ENCODE data around the gene AGPS. TPM values are rescaled to one million over a fixed set of nuclear protein-coding genes. Genes with fewer than 3 reads are reported as not detected.
"Not testable (repeated sequence)": the region's sequence is repeated elsewhere in the genome, so short reads cannot be mapped to it uniquely, and the experiment has no call there.

AGPS gene
- total RNA-seq, 1 donor from 2014 or later: 43.9 TPM

- peaks cover 1% of the 10 kb centered on the region for H3K4me1 Mint-ChIP-seq
- peaks cover 74% of the 10 kb centered on the region for H3K36me3 Mint-ChIP-seq
- H3K27me3 Mint-ChIP-seq (ENCODE audit: low read depth): no peaks in the 10 kb centered on the region
- TF ChIP-seq CTCF (IDR thresholded peaks at IDR 0.05; ENCODE audit: unreplicated experiment): no peak
- no peak overlapping the region for H3K27ac Mint-ChIP-seq
- DNase-seq (ENCODE audit: low spot score in 2 of 2, unreplicated experiment in 2 of 2): no peak
- no peak overlapping the region for H3K4me3 Mint-ChIP-seq
- H3K9me3 Mint-ChIP-seq: peaks cover 69% of the 10 kb centered on the region
Measured at GRCh38 chr2:177427316-177427715, 34.7 kb downstream of the AGPS start.

- Mint-ChIP-seq H3K36me3 (peaks cover 80% of the 10 kb centered on the region), H3K9me3 (peaks cover 75% of the 10 kb centered on the region)
- DNase-seq (ENCODE audit: low spot score in 2 of 2, unreplicated experiment in 2 of 2); H3K27me3 Mint-ChIP-seq (ENCODE audit: low read depth); H3K4me1 Mint-ChIP-seq; H3K27ac Mint-ChIP-seq; H3K4me3 Mint-ChIP-seq: not testable (repeated sequence)
Measured at GRCh38 chr2:177427936-177428335, 35.4 kb downstream of the AGPS start.

DNA sequence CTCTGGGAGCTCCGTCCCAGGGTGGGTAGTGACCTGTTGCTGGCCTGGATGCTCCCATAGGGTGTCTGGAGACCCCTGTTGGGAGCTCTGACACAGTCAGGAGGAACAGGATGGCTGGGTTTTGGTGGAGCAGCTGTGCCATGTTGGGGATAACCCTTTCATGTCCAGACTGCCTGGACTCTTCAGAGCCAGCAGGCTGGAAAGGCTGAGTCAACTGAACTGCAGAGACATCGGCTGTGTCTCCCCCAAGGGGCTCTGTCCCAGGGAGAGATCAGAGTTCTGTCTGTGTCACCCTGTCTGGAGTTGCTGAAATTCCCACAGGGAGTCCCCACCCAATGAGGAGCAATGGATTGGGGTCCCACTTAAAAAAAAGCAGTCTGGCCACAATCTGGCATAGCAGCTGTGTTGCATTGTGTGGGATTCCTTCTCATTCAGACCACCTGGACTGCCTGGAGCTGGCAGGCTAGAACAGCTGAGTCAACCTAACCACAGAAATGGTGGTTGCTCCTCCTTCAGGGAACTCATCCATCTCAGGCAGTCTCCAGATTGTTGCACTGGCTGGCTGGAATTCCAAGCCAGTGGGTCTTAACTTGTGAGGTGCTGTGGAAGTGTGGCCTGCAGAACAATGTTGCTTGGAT, 37.2 kb downstream of the AGPS start:
- no peak for DNase-seq (ENCODE audit: low spot score in 2 of 2, unreplicated experiment in 2 of 2)
- Mint-ChIP-seq H3K4me1 (no peaks in the 10 kb centered on the region), H3K36me3 (peaks cover 81% of the 10 kb centered on the region), H3K4me3 (no peak overlapping the region), H3K9me3 (peaks cover 79% of the 10 kb centered on the region), H3K27me3 (ENCODE audit: low read depth) (no peaks in the 10 kb centered on the region), H3K27ac (no peak overlapping the region)
- no peak for TF ChIP-seq CTCF (IDR thresholded peaks at IDR 0.05; ENCODE audit: unreplicated experiment)

GRCh38 chr2:177430411-177430810, 37.8 kb downstream of the AGPS start:
- Mint-ChIP-seq H3K27me3 (ENCODE audit: low read depth) (no peaks in the 10 kb centered on the region), H3K9me3 (peaks cover 80% of the 10 kb centered on the region), H3K4me3 (no peak overlapping the region), H3K4me1 (no peaks in the 10 kb centered on the region), H3K27ac (no peak overlapping the region), H3K36me3 (peaks cover 81% of the 10 kb centered on the region)
- no peak for TF ChIP-seq CTCF (IDR thresholded peaks at IDR 0.05; ENCODE audit: unreplicated experiment)
- no peak for DNase-seq (ENCODE audit: low spot score in 2 of 2, unreplicated experiment in 2 of 2)

DNA sequence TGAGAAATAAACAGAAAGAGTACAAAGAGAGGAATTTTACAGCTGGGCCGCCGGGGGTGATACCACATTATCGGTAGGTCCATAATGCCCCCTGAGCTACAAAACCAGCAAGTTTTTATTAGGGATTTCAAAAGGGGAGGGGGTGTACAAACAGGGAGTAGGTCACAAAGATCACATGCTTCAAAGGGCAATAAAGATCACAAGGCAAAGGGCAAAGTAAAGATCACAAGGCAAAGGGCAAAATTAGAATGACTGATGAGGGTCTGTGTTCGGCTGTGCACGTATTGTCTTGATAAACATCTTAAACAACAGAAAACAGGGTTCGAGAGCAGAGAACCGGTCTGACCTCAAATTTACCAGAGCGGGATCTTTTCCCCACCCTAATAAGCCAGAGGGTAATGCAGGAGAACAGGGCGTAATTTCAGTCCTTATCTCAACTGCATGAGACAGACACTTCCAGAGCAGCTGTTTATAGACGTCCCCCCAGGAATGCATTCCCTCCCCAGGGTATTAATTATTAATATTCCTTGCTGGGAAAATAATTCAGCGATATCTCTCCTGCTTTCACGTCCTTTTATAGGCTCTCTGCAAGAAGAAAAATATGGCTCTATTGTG, 38.6 kb downstream of the AGPS start:
- Mint-ChIP-seq H3K9me3 (peaks cover 72% of the 10 kb centered on the region), H3K36me3 (peaks cover 76% of the 10 kb centered on the region)
- not testable (repeated sequence) for H3K4me1 Mint-ChIP-seq; H3K27me3 Mint-ChIP-seq (ENCODE audit: low read depth); H3K27ac Mint-ChIP-seq; H3K4me3 Mint-ChIP-seq; DNase-seq (ENCODE audit: low spot score in 2 of 2, unreplicated experiment in 2 of 2)

DNA sequence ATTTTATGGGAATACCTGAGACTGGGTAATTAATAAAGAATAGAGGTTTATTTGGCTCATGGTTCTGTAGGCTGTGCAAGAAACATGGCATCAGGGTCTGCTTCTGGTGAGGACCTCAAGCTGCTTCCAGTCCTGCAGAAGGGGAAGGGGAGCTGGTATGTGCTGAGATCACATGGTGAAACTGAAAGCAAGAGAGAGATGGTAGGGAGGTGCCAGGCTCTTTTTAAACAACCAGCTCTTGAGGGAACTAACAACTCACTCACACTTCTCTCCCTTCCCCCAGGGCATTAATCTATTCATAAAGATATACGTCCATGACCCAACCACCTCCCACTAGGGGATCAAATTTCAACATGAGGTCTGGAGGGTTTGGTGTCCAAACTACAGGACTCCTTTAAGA, 40.1 kb downstream of the AGPS start:
- Mint-ChIP-seq H3K36me3 (peaks cover 66% of the 10 kb centered on the region), H3K27me3 (ENCODE audit: low read depth) (no peaks in the 10 kb centered on the region), H3K4me3 (no peak overlapping the region), H3K4me1 (no peaks in the 10 kb centered on the region), H3K27ac (no peak overlapping the region), H3K9me3 (peaks cover 57% of the 10 kb centered on the region)
- TF ChIP-seq CTCF (IDR thresholded peaks at IDR 0.05; ENCODE audit: unreplicated experiment): no peak
- DNase-seq (ENCODE audit: low spot score in 2 of 2, unreplicated experiment in 2 of 2): no peak

All from mesothelial cell of epicardium (in vitro differentiated cells).